DMS53 (cell line): ENCODE results near the gene LAMC2.

Experiments used
- DNase-seq: peaks from one replicate; lab custom pipeline; 2025; lab: John Stamatoyannopoulos, UW

LAMC2 gene

DNA sequence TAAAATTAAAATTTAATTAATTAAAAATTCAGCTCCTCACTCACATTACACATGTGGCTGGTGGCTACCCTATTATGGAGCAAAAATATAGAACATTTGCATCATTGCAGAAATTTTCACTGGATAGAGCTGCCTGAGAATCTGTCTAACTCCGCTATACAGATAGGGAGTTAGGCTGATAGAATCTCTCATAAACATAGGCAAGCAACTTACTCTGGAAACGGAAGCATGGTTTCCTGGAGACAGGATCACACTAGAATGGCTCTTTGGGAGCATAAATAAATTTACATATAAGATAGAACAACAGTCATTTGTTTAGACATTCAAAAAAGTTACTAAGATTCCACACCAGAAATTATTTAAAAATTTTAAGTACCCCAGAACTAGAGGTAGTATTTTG lies 12.2 kb upstream of the LAMC2 start:
- no peak for DNase-seq

GRCh38 chr1:183175631-183176030 lies 10.4 kb upstream of the LAMC2 start:
- no peak for DNase-seq

DNA sequence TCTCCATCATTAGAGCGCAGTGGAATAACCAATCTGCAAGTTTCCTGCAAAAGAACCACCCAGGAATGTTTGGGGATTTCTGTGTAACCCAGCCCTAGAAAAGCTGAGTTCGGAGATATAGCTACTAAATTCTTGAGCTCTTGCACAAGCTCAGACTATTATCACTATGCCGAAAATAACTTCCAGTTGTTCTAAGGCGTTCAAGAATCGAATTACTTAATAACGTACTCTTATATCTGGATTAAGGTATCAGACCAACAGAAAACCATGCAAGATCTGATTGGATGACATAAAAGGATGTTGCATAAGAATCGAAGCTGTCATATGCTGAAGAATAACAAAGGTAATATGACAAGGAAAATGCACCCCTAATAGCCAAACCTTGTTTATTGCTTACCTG lies 7.5 kb upstream of the LAMC2 start:
- no peak for DNase-seq

- DNase-seq: no peak
These were observed 7.0 kb upstream of the LAMC2 start for GRCh38 chr1:183179033-183179432.

GRCh38 chr1:183180218-183180617 lies 5.8 kb upstream of the LAMC2 start:
- DNase-seq: peak; percentile 40

DNA sequence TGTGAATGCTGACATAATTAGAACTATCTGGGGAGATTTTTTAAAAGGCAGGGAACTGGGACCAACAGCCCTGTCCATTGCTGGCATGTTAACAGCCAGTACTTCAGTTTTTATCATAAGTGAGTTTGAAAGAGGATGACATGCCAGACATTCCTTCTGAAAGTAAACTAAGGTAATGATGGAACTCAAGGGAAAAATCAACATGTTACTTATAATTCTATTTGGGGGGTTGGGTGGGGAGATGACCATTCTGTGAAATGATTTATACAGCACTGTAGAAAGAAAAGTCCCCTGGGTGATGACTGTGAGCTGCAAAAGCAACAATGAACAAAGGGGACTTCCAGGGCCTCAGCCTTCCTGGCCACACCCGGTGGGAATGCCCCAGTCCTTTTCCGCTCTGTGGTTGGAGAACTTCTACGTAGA lies 5.4 kb upstream of the LAMC2 start:
- DNase-seq: peak; percentile 47

- DNase-seq: no peak
These were observed 777 bp downstream of the LAMC2 start for GRCh38 chr1:183186841-183187240.

DNA sequence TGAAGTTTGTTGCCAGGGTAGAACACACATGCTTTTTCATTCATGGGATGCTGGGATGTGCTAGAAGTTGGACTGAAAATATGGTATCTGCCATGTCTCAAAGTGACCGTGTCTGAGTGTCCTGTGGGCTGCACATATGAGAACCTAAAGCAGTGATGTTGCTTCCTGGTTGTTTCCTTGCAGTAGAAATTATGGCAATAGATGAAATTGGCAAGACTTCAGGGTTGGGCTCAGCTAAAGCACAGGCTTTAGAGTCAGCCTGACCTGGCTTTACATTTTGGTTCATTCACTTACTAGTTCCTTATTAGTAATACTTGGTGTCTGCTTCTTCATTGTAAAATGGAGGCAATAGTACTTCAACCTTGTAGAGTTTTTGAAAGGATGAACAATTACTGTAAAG lies 2.2 kb downstream of the LAMC2 start:
- no peak for DNase-seq

GRCh38 chr1:183191833-183192232 lies 5.8 kb downstream of the LAMC2 start:
- DNase-seq: no peak

DNA sequence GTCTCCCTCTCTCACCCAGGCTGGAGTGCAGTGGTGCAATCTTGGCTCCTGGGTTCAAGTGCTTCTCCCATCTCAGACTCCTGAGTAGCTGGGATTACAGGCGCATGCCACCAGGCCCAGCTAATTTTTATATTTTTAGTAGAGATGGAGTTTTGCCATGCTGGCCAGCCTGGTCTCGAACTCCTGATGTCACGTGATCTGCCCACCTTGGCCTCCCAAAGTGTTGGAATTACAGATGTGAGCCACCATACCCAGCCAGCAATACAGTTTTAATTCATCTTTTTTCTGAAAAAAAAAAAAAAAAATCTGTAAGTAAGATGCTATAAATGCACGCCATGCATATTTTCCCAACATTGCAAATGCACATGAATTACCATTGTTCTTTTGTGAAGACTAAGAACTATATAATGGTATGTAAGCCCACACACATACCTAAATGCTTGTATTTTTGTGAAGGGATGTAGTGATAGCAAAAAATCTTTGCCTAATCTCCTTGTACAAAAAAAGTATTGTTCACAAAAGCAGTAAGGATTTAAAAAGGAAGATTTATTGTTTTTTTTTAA lies 8.0 kb downstream of the LAMC2 start:
- DNase-seq: no peak

DNA sequence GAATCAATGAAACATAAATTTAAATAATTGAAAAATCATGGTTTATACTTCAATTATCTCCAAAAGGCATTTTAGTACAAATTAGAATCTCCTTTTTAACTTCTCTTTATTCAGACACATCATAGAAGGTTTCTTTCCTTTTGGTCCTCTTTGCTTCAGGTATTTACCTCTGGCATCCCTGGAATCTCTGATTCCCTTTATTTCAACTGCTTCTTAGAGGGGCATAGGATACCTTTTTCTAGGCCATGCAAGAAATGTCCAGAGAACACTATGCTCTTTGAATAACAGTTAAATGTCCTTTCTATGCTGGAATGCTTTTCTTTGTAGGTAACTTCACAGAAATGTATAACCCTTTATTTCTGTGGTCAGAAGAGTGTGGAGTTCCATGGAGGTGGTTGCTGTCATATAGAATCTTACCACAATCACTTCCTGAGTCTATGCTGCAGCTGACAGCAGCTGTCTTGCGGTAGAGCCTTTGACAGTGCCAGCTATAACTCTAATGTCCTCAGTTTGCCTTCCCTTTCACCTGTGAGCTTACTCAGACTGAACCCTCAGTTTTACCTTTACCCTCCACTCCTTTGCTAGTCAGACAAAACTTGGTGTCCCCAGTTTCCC lies 8.6 kb downstream of the LAMC2 start:
- peak; percentile 68 for DNase-seq

DNA sequence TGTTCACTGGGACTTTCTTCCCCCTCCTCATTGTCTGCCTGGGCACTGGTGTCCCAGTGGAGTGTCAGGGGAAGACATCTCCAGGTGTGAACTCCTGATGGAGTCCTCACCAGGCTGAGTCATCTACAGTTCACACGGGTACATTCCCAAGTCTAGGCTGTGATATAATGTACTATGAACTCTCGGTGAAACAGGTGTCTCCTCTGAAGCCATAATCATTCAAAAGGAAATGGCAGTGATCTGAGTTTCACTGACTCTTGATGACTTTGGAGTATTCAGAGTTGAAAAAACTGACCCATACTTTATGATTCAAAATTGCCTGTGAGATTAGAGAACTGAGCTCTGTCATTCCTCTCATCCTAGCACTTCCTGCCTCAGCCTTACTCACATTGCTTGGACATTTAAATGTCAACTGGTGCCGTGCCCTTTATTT lies 9.1 kb downstream of the LAMC2 start:
- DNase-seq: peak; percentile 82

- DNase-seq: peak; percentile 7
These were observed 11.7 kb downstream of the LAMC2 start for GRCh38 chr1:183197762-183198161.

GRCh38 chr1:183198463-183198862 lies 12.4 kb downstream of the LAMC2 start:
- no peak for DNase-seq

- no peak for DNase-seq
These were observed 13.2 kb downstream of the LAMC2 start for GRCh38 chr1:183199304-183199703.

DNA sequence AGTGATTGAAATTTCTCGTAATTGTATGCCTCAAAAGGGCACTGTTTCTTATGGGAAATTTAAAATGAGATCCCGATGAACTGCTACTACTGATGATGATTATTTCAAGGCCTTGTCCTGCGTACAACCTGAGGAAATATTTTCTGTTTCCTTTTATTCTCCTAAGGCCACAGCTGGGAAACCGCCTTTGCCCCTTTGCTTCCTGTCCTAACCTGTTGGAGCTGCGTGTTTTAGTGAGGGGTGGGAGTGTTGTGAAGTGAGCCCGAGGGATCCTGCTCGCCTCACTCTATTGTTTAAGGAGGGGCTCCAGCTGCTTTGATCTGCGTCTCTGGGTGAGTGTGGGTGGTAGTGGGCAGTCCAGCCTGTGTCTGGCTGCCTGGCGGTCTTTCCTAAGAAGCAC lies 14.4 kb downstream of the LAMC2 start:
- no peak for DNase-seq

DNA sequence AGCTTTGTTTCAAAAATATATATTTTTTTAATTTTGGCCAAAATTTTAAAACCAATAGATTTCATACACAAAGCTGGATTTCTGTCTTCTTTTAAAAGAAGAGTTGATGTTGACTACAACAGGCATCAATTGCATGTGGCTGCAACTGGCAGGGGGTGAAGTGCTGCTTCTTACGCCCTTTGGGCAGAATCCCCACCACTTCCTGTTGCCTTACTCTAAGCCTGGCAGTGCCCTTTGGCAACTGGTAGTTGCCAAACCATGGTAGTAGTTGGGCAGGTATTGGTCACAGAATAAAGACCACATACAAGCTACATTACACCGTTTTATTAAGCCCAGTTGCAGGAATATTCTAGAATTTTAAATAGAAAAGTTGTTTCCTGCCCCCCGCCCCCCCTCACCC lies 17.0 kb downstream of the LAMC2 start:
- no peak for DNase-seq

- DNase-seq: no peak
These were observed 19.2 kb downstream of the LAMC2 start for GRCh38 chr1:183205196-183205781.

DNA sequence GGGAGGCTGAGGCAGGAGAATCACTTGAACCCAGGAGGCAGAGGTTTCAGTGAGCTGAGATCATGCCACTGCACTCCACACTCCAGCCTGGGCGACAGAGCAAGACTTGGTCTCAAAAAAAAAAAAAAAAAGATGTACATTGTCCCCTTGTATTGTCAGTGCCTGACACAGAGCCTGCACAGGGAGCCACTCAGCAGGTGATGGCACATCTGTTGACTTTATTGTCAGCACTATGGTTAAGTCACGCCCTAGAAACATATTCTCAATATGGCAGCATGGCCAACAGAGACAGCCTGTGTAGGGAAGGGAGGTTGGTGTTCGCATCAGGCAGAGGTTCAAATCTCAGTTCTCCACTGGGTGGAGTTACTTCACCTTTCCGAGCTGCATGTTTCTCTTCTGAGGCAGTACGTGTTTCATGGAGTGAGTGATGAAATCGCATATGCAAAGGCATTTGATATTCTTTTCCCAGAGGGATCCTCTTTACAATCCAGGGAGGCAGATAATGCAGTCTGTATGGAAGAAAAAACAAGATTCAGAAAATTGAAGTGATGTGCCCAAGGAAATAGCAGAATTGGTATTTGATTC lies 20.6 kb downstream of the LAMC2 start:
- no peak for DNase-seq

DNA sequence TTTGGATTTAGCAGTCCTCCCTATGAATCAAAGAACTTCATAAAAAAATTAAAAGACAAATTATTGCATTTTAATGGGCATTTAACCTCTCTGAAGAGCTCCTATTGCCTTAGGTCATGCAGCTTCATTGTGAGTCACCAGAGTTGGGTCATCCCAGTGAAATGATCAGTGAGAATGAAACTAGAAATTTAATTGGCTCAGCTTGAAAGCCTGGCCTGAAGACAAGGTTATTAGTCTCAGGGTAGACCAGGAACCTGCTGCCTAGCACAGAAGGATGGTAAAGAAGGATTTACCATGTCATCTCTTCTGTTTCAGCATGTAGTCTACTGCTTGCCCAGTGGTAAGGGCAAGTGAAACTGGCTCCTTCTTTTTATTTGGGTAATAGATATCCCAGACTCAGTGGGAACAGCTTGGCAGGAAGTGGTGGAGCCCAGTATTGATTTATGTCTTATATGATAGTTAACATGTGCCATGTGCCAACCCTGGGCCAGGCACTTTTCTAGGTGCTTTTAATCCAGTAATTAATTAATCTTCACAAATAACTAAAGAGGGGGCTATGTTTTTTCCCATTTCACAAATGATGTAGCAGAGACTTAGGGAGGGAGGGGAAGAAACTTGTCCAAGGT lies 23.6 kb downstream of the LAMC2 start:
- peak; percentile 64 for DNase-seq

GRCh38 chr1:183210681-183211080 lies 24.6 kb downstream of the LAMC2 start:
- no peak for DNase-seq

- DNase-seq: no peak
These were observed 26.8 kb downstream of the LAMC2 start for GRCh38 chr1:183212870-183213269.
